CD4-positive, alpha-beta T cell (primary cell): ENCODE data around the gene VWF. TPM values are rescaled to one million over a fixed set of nuclear protein-coding genes. Genes with fewer than 3 reads are reported as not detected.

ENCODE experiments used
- ATAC-seq: fragments of 200-7000 bp; cut with Tn5 transposase; one replicate; pipeline ENCODE4 v1.10.0; 2022; ENCODE audit warnings: mild to moderate bottlenecking; ENCODE audit not compliant: poor library complexity
- CTCF ChIA-PET: fragments of 350-600 bp; sonication (Branson Sonifier 250); formaldehyde crosslinking; loops from one replicate; lab custom pipeline; 2021; ENCODE audit warnings: antibody characterized with exemption, inconsistent platforms; lab: Charles Lee
- POLR2A ChIA-PET: fragments of 350-600 bp; sonication (Branson Sonifier 250); formaldehyde crosslinking; loops from one replicate; lab custom pipeline; 2021; ENCODE audit warnings: antibody characterized with exemption, inconsistent platforms; lab: Charles Lee
- DNase-seq, 14 experiments: peaks; one replicate each; pipeline ENCODE4 v3.0.0-alpha.2; 2013 to 2020; ENCODE audit warnings: mixed read lengths in 2 of 14
- H3K27ac ChIP-seq, 2 donors: one replicate each; pipeline versions ENCODE4 v1.5.1 to v1.7.0; 2013; ENCODE audit warnings: low read length in 2 of 2, low read depth in 1 of 2, mild to moderate bottlenecking in 1 of 2
- H3K27me3 ChIP-seq, 2 experiments: 1 replicate in 1 of 2; 2 replicates in 1 of 2; pipeline versions ENCODE4 v1.6.1 to v1.7.0; 2013; ENCODE audit warnings: low read length in 2 of 2, control low read depth in 1 of 2, mild to moderate bottlenecking in 1 of 2, moderate library complexity in 1 of 2; ENCODE audit not compliant: insufficient read depth in 2 of 2, control insufficient read depth in 1 of 2
- H3K36me3 ChIP-seq: one replicate; pipeline ENCODE4 v1.6.1; 2013; ENCODE audit warnings: low read length, control low read depth; ENCODE audit not compliant: insufficient read depth
- H3K4me1 ChIP-seq: one replicate; pipeline ENCODE4 v1.6.1; 2013; ENCODE audit warnings: low read length, control low read depth; ENCODE audit not compliant: insufficient read depth
- H3K4me3 ChIP-seq: one replicate; pipeline ENCODE4 v1.5.1; 2013; ENCODE audit warnings: mild to moderate bottlenecking, low read length, moderate library complexity
- H3K9me3 ChIP-seq, 2 experiments: 1 replicate in 1 of 2; 2 replicates in 1 of 2; pipeline versions ENCODE4 v1.6.1 to v1.7.0; 2013; ENCODE audit warnings: low read length in 2 of 2, mild to moderate bottlenecking in 2 of 2, control low read depth in 1 of 2, moderate library complexity in 1 of 2; ENCODE audit not compliant: control insufficient read depth in 1 of 2, insufficient read depth in 1 of 2
- H3K27ac Mint-ChIP-seq: one replicate; pipeline ENCODE4 v1.8.0; 2020; ENCODE audit warnings: mixed read lengths
- H3K27me3 Mint-ChIP-seq: one replicate; pipeline ENCODE4 v1.8.0; 2021; ENCODE audit warnings: mixed read lengths
- H3K36me3 Mint-ChIP-seq: one replicate; pipeline ENCODE4 v1.8.0; 2021; ENCODE audit warnings: low read depth, mixed read lengths
- H3K4me1 Mint-ChIP-seq: one replicate; pipeline ENCODE4 v1.8.0; 2021; ENCODE audit warnings: low read depth, mixed read lengths
- H3K4me3 Mint-ChIP-seq: one replicate; pipeline ENCODE4 v1.8.0; 2020; ENCODE audit warnings: mild to moderate bottlenecking, mixed read lengths
- H3K9me3 Mint-ChIP-seq: one replicate; pipeline ENCODE4 v1.8.0; 2020; ENCODE audit warnings: mixed read lengths
- intact Hi-C, 2 experiments: fragments of 100-400 bp; cut with DNase I in 1 of 2; cut with micrococcal nuclease in 1 of 2; formaldehyde crosslinking; loops; one replicate each; pipeline versions ENCODE4 v1.15.1 to v1.9.0; 2023 to 2025; cut with DNase I, micrococcal nuclease
- total RNA-seq, 174 experiments: library from RNA in 2 of 174; stranded (reverse) in 2 of 174; gene quantifications; one replicate each; pipeline ENCODE4 v1.2.3 and lab custom pipeline; 2021 to 2026
- TF ChIP-seq, protein P1 (sequence below): fragments of 200-600 bp; IDR thresholded peaks from one replicate; pipeline ENCODE4 v1.8.0; 2022; ENCODE audit warnings: antibody characterized with exemption, mild to moderate bottlenecking

The VWF gene
- total RNA-seq, 2 experiments from 2014 or later: 0.20 TPM; not detected in 1

DNA sequence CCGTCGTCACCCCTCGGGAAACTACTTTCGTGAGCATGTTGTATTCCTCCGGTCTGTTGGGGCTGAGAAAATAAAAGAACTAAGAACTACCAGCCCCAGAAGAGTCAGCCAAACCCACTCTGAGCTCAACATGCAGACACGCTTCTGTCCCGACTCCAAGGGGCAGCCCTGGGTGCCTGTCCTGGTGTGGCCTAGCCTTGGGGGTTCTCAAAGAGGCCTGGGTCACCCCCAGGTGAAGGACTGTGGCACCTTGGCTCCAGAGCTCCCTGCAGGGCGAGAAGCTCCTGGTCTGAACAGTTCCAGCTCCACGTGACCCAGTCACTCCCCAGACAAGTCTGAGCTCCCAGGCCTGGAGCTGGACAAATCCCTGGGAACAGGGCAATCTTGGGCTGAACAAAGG, 87.0 kb downstream of the VWF start:
- intact Hi-C loops: loop anchor here in 1 of 2 experiments (5.0 kb wide), 1 partner anchor 1015 kb away; no protein-coding TSS in a partner anchor
- ChIA-PET POLR2A (no interaction called here), CTCF (interaction anchor here (0.6 kb wide), 1 partner anchor 48 kb away, joined by 3 read pairs; no protein-coding TSS in a partner anchor)
- no peaks in the 10 kb centered on the region for H3K9me3 ChIP-seq
- H3K4me3 ChIP-seq: no peak overlapping the region
- peaks cover 5% of the 10 kb centered on the region for H3K4me1 ChIP-seq
- DNase-seq (no peak), ATAC-seq (no peak)
- no peaks in the 10 kb centered on the region for H3K27me3 Mint-ChIP-seq
- no peaks in the 10 kb centered on the region for H3K27me3 ChIP-seq
- no peak overlapping the region for H3K27ac ChIP-seq
- no peaks in the 10 kb centered on the region for H3K4me1 Mint-ChIP-seq
- no peak overlapping the region for H3K27ac Mint-ChIP-seq
- H3K36me3 Mint-ChIP-seq: no peaks in the 10 kb centered on the region
- H3K9me3 Mint-ChIP-seq: no peaks in the 10 kb centered on the region
- H3K36me3 ChIP-seq: no peaks in the 10 kb centered on the region
- H3K4me3 Mint-ChIP-seq: no peak overlapping the region
- TF ChIP-seq, protein P1, sequence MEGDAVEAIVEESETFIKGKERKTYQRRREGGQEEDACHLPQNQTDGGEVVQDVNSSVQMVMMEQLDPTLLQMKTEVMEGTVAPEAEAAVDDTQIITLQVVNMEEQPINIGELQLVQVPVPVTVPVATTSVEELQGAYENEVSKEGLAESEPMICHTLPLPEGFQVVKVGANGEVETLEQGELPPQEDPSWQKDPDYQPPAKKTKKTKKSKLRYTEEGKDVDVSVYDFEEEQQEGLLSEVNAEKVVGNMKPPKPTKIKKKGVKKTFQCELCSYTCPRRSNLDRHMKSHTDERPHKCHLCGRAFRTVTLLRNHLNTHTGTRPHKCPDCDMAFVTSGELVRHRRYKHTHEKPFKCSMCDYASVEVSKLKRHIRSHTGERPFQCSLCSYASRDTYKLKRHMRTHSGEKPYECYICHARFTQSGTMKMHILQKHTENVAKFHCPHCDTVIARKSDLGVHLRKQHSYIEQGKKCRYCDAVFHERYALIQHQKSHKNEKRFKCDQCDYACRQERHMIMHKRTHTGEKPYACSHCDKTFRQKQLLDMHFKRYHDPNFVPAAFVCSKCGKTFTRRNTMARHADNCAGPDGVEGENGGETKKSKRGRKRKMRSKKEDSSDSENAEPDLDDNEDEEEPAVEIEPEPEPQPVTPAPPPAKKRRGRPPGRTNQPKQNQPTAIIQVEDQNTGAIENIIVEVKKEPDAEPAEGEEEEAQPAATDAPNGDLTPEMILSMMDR: no peak

DNA sequence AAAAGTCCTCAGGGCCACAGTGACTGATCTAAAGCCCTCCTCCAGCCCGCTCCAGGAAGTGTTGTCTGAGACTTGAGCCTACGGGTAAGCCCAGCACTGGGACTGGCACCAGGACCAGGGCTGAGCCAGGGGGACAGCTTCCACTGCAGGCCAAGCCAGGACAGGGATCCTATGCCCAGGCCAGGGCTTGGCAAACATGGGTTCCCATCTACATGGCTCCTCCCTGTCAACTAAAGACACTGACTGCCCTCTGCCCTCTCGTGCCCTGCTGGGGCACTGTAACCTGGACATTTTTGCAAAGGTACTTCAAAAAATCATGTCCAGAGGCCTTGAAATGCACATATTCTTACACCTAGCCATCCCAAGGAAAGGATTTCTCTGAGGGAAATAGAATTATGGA, 88.0 kb downstream of the VWF start:
- H3K4me1 ChIP-seq: peaks cover 5% of the 10 kb centered on the region
- intact Hi-C loops: loop anchor here in 1 of 2 experiments (5.0 kb wide), 1 partner anchor 1014 kb away; no protein-coding TSS in a partner anchor
- ATAC-seq (no peak), DNase-seq (no peak)
- TF ChIP-seq, protein P1: no peak
- no peaks in the 10 kb centered on the region for H3K27me3 ChIP-seq
- Mint-ChIP-seq H3K4me3 (no peak overlapping the region), H3K9me3 (no peaks in the 10 kb centered on the region), H3K36me3 (no peaks in the 10 kb centered on the region), H3K27ac (no peak overlapping the region), H3K27me3 (no peaks in the 10 kb centered on the region), H3K4me1 (no peaks in the 10 kb centered on the region)
- CTCF ChIA-PET: no interaction called here
- no peak overlapping the region for H3K4me3 ChIP-seq
- H3K27ac ChIP-seq: no peak overlapping the region
- no peaks in the 10 kb centered on the region for H3K9me3 ChIP-seq
- POLR2A ChIA-PET: no interaction called here
- no peaks in the 10 kb centered on the region for H3K36me3 ChIP-seq

- Mint-ChIP-seq H3K9me3 (no peaks in the 10 kb centered on the region), H3K27ac (no peak overlapping the region), H3K4me3 (no peak overlapping the region), H3K4me1 (no peaks in the 10 kb centered on the region), H3K27me3 (no peaks in the 10 kb centered on the region), H3K36me3 (no peaks in the 10 kb centered on the region)
- Histone ChIP-seq H3K4me1 (peaks cover under 1% of the 10 kb centered on the region), H3K9me3 (no peaks in the 10 kb centered on the region), H3K36me3 (no peaks in the 10 kb centered on the region), H3K4me3 (no peak overlapping the region), H3K27ac (no peak overlapping the region), H3K27me3 (no peaks in the 10 kb centered on the region)
- intact Hi-C loops: no loop called here
- no peak for DNase-seq
- ChIA-PET CTCF (no interaction called here), POLR2A (no interaction called here)
- TF ChIP-seq, protein P1: no peak
- ATAC-seq: no peak
These were observed 89.9 kb downstream of the VWF start for GRCh38 chr12:6034596-6034995.
